HG02852 (cell line): ENCODE measurements around the gene BAZ1B.

Source experiments
- ATAC-seq: cut with Tn5 transposase; IDR thresholded peaks from one replicate; pipeline ENCODE4 v1.9.1; 2021; ENCODE audit warnings: mild to moderate bottlenecking, moderate library complexity; ENCODE audit not compliant: unreplicated experiment

The BAZ1B gene

GRCh38 chr7:73449422-73449821 is 72.7 kb downstream of the BAZ1B start:
- no peak for ATAC-seq

- no peak for ATAC-seq
Observed at GRCh38 chr7:73448609-73449008, 73.5 kb downstream of the BAZ1B start.

GRCh38 chr7:73447121-73447733 is 74.9 kb downstream of the BAZ1B start:
- ATAC-seq = no peak

GRCh38 chr7:73446682-73447081 is 75.4 kb downstream of the BAZ1B start:
- ATAC-seq = no peak

- ATAC-seq = no peak
Observed at GRCh38 chr7:73443548-73444255, 78.4 kb downstream of the BAZ1B start.

GRCh38 chr7:73442903-73443500 is 79.1 kb downstream of the BAZ1B start:
- no peak for ATAC-seq

GRCh38 chr7:73442222-73442902 is 79.7 kb downstream of the BAZ1B start:
- ATAC-seq = no peak

- no peak for ATAC-seq
Observed at GRCh38 chr7:73439410-73439704, 82.7 kb downstream of the BAZ1B start.

GRCh38 chr7:73438547-73439409 is 83.3 kb downstream of the BAZ1B start:
- ATAC-seq = no peak

GRCh38 chr7:73437621-73438416 is 84.3 kb downstream of the BAZ1B start:
- no peak for ATAC-seq

GRCh38 chr7:73437091-73437490 is 85.0 kb downstream of the BAZ1B start:
- no peak for ATAC-seq

GRCh38 chr7:73436031-73436929 is 85.8 kb downstream of the BAZ1B start:
- no peak for ATAC-seq

- no peak for ATAC-seq
Observed at GRCh38 chr7:73435471-73436009, 86.6 kb downstream of the BAZ1B start.

GRCh38 chr7:73434701-73435069 is 87.4 kb downstream of the BAZ1B start:
- ATAC-seq = no peak

- ATAC-seq = peak; percentile 21
Observed at GRCh38 chr7:73433924-73434700, 88.0 kb downstream of the BAZ1B start.

GRCh38 chr7:73432676-73433075 is 89.4 kb downstream of the BAZ1B start:
- ATAC-seq = no peak

- ATAC-seq = no peak
Observed at GRCh38 chr7:73431041-73431835, 90.9 kb downstream of the BAZ1B start.
